Breast epithelium (tissue), 4 donors: ENCODE measurements around the gene FCN2. TPM values are rescaled to one million over a fixed set of nuclear protein-coding genes. Genes with fewer than 3 reads are reported as not detected.

ENCODE experiments used
- DNase-seq, 2 donors: peaks; one replicate each; pipeline ENCODE4 v3.0.0-alpha.2; 2019; ENCODE audit warnings: low spot score in 2 of 2
- H3K27ac ChIP-seq, 2 donors: fragments of 200-600 bp; sonication (generic) in 1 of 2; one replicate each; pipeline ENCODE4 v1.5.1; 2016 to 2019; ENCODE audit warnings: mild to moderate bottlenecking in 1 of 2
- H3K27me3 ChIP-seq, 2 donors: fragments of 200-600 bp; sonication (generic) in 1 of 2; one replicate each; pipeline versions ENCODE4 v1.5.1 to v1.6.0; 2017 to 2019; ENCODE audit warnings: control low read depth in 1 of 2, mild to moderate bottlenecking in 1 of 2
- H3K36me3 ChIP-seq: fragments of 200-600 bp; one replicate; pipeline ENCODE4 v1.5.1; 2019
- H3K4me1 ChIP-seq, 2 donors: fragments of 200-600 bp; sonication (generic); one replicate each; pipeline ENCODE4 v1.5.1; 2016 to 2019; ENCODE audit warnings: control low read depth in 1 of 2
- H3K4me3 ChIP-seq, 3 donors: fragments of 200-600 bp; sonication (generic); 1 replicate in 2 of 3; 2 replicates in 1 of 3; pipeline ENCODE4 v1.5.1; 2016 to 2019; ENCODE audit warnings: mild to moderate bottlenecking in 3 of 3, moderate library complexity in 2 of 3
- H3K9me3 ChIP-seq, 2 donors: fragments of 200-600 bp; sonication (generic) in 1 of 2; one replicate each; pipeline ENCODE4 v1.5.1; 2016 to 2019; ENCODE audit warnings: control low read depth in 1 of 2
- CTCF ChIP-seq, 3 donors: fragments of 450-650 bp; IDR thresholded peaks; one replicate each; pipeline ENCODE4 v1.5.1; 2016 to 2017; ENCODE audit warnings: antibody characterized with exemption in 3 of 3, mild to moderate bottlenecking in 3 of 3, moderate library complexity in 3 of 3
- POLR2A ChIP-seq: fragments of 450-650 bp; IDR thresholded peaks from one replicate; pipeline ENCODE4 v1.6.1; 2016; ENCODE audit warnings: antibody characterized with exemption, mild to moderate bottlenecking, moderate library complexity
- POLR2AphosphoS5 ChIP-seq, 3 donors: sonication (generic); formaldehyde crosslinking; IDR thresholded peaks; one replicate each; pipeline ENCODE4 v1.6.1; 2017; ENCODE audit warnings: antibody characterized with exemption in 3 of 3
- intact Hi-C: fragments of 100-400 bp; cut with DNase I; formaldehyde crosslinking; loops from one replicate; pipeline ENCODE4 v1.15.1; 2023; ENCODE audit warnings: low total_unique reads
- total RNA-seq, 3 donors: library from RNA; depleted of rRNA; stranded (reverse); fragments of >200 nt; gene quantifications; one replicate each; pipeline ENCODE4 v1.1.0, GENCODE V29; 2016

The FCN2 gene
- total RNA-seq, 3 donors from 2014 or later: 0.73 to 2.0 (median 1.8) TPM

- H3K4me1 ChIP-seq: no peaks in the 10 kb centered on the region
- DNase-seq: no peak
- no peaks in the 10 kb centered on the region for H3K27me3 ChIP-seq
- H3K9me3 ChIP-seq: no peaks in the 10 kb centered on the region
- TF ChIP-seq POLR2AphosphoS5 (IDR thresholded peaks at IDR 0.05) (no peak), POLR2A (no peak), CTCF (IDR thresholded peaks at IDR 0.05) (no peak)
- H3K36me3 ChIP-seq: no peaks in the 10 kb centered on the region
- no peak overlapping the region for H3K4me3 ChIP-seq
- no peak overlapping the region for H3K27ac ChIP-seq
- intact Hi-C loops: no loop called here
Observed at GRCh38 chr9:134834957-134835419, 45.6 kb upstream of the FCN2 start.

GRCh38 chr9:134835448-134835847 is 45.2 kb upstream of the FCN2 start:
- intact Hi-C loops: no loop called here
- Histone ChIP-seq H3K4me1 (no peaks in the 10 kb centered on the region), H3K9me3 (no peaks in the 10 kb centered on the region), H3K36me3 (no peaks in the 10 kb centered on the region), H3K4me3 (no peak overlapping the region), H3K27me3 (no peaks in the 10 kb centered on the region), H3K27ac (no peak overlapping the region)
- DNase-seq: no peak
- TF ChIP-seq POLR2AphosphoS5 (IDR thresholded peaks at IDR 0.05) (no peak), CTCF (IDR thresholded peaks at IDR 0.05) (no peak), POLR2A (no peak)

- Histone ChIP-seq H3K9me3 (no peaks in the 10 kb centered on the region), H3K4me1 (no peaks in the 10 kb centered on the region), H3K36me3 (no peaks in the 10 kb centered on the region), H3K27ac (no peak overlapping the region), H3K4me3 (no peak overlapping the region), H3K27me3 (no peaks in the 10 kb centered on the region)
- no peak for DNase-seq
- TF ChIP-seq POLR2A (no peak), POLR2AphosphoS5 (IDR thresholded peaks at IDR 0.05) (no peak), CTCF (IDR thresholded peaks at IDR 0.05) (no peak)
- intact Hi-C loops: no loop called here
Observed at GRCh38 chr9:134835987-134836386, 44.6 kb upstream of the FCN2 start.

DNA sequence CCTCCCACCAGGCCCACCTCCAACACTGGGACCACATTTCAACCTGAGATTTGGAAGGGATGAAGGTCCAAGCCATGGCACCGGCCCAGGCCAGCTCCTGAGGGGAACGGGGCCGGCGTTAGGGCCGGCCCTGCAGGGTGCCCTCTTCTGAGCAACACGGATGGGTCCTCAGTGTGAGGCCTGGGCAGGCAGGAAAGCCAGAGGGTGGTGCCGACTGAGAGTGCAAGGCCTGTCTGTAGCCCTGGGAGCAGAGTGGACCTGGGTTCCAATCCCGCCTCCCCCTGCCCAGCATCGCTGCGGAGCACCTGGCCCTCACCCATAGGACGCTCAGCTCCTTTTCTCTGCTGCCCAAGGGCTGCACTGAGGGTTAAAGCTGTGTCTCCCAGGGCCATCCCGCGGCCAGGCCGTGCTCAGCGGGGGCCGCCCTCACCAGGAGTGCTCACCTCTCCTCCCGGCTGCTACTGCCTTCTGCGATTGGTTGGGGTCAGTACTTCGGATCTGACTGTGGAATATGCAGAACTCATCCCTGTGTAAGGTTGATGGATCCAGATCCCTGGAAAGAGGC is 44.1 kb upstream of the FCN2 start:
- no peak for TF ChIP-seq POLR2A
- no peak for TF ChIP-seq POLR2AphosphoS5 (IDR thresholded peaks at IDR 0.05)
- TF ChIP-seq CTCF (IDR thresholded peaks at IDR 0.05): no peak
- Histone ChIP-seq H3K4me3 (no peak overlapping the region), H3K36me3 (no peaks in the 10 kb centered on the region), H3K27ac (no peak overlapping the region), H3K27me3 (no peaks in the 10 kb centered on the region), H3K9me3 (no peaks in the 10 kb centered on the region), H3K4me1 (no peaks in the 10 kb centered on the region)
- intact Hi-C loops: no loop called here
- DNase-seq: no peak

- no peak for DNase-seq
- Histone ChIP-seq H3K36me3 (no peaks in the 10 kb centered on the region), H3K27ac (no peak overlapping the region), H3K9me3 (no peaks in the 10 kb centered on the region), H3K27me3 (no peaks in the 10 kb centered on the region), H3K4me3 (no peak overlapping the region), H3K4me1 (no peaks in the 10 kb centered on the region)
- intact Hi-C loops: no loop called here
- no peak for TF ChIP-seq POLR2AphosphoS5 (IDR thresholded peaks at IDR 0.05)
Observed at GRCh38 chr9:134837529-134837928, 43.1 kb upstream of the FCN2 start.
